Stimulated activated CD4-positive, alpha-beta T cell treated with anti-CD3 and anti-CD28 coated beads, Interleukin-1b, Interleukin-23, amount 100 ng/mL, for 48 hours (primary cell): Measurements from ENCODE around the gene LMBRD2.

ENCODE experiments used
- DNase-seq: peaks from one replicate; pipeline ENCODE4 v3.0.0-alpha.2; 2020

LMBRD2 gene

DNA sequence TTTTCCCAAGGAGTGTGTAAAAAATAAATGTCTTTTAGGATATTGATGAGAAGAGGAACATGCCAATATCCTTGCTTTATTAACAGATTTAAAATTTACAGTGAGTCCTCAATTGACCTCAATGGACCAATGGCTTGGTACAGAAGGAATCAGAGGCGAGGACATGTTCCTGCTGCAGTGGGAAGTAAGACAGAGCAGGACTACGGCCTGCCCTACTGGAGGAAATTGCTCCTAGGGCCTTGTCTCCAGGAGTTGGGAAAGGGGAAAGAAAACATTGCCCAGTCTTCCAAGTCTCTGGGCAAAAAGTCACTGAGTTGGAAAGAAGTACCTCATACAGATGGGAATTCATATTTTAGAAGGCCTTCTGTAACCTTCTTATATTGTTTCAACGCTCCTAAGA is 51.9 kb downstream of the LMBRD2 start:
- DNase-seq: no peak

DNA sequence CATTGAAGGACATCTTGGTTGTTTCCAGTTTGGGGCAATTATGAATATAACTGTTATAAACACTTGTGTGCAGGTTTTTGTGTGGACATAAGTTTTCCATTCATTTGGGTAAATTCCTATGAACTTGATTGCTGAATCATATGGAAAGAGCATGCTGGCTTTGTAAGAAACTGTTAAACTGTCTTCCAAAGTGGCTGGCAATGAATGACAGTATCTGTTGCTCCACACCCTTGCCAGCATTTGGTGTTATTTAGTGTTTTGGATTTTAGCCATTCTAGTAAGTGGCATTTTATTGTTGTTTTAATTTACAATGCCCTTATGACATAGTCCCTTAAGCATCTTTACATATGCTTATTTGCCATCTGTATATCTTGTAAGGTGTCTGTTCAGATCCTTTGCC is 55.2 kb downstream of the LMBRD2 start:
- DNase-seq: no peak

DNA sequence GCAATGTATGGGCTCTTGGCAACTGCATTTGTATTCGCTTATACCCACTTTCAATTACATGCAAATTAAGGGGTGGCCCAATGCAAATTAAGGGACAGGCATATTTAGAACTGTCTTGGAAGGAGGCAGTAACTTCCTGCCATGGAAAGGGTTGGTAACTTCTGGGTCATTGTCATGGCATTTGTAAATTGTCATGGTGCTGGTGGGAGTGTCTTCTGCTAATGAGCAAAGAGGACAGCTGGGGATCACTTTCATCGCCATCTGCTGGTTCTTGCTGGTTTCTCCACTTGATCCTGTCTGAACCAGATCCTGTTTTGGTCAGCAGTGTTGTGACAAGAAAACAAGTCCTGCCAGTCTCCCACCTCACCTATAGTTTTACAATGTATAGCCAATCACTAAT is 61.7 kb downstream of the LMBRD2 start:
- no peak for DNase-seq

DNA sequence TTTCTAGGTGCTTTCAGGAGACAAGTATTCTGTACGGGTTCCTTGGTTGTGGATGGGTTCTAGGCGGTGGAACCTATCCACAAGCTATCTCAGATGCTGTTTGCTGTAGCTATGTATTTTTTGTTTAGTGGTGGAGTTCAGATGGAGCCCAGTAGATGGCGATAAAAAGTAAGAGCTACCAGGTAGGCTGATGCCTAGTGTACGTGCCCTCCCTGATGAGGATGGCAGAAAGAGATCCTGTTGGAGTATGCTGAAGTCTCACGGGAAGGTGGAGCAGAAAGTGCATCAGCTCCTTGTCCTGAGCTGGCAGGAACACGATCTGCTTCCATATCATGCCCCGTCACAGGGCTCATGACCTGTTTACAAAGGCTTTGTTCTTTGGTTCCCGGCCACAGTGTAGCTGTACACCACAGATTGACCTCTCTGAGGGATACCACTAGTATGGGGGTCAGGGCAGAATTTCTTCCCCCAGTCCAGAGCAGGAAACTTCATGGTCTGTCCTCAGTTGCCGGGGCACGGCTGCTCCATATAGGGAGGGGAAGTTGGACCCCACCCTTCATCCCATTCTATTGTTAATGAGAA is 72.4 kb downstream of the LMBRD2 start:
- no peak for DNase-seq

DNA sequence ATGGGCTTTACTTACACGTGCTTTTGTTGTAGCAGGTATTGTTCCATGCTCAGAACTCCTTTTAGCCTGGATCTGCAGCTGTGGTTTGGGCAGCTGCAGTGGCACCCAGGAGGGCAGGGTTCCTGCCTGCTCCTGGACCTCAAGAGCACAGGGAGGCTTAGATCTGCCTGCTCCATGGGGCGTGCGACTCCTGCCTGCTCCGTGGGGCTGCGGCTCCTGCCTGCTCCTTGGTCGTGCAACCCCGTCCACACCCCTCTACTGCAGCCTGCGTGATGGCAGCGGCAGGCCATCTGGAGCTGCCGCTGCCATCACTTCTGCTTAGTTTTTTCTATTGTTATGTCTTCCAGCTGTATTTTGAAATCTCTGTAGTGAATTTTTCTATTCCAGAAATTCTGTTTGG is 73.3 kb downstream of the LMBRD2 start:
- no peak for DNase-seq

DNA sequence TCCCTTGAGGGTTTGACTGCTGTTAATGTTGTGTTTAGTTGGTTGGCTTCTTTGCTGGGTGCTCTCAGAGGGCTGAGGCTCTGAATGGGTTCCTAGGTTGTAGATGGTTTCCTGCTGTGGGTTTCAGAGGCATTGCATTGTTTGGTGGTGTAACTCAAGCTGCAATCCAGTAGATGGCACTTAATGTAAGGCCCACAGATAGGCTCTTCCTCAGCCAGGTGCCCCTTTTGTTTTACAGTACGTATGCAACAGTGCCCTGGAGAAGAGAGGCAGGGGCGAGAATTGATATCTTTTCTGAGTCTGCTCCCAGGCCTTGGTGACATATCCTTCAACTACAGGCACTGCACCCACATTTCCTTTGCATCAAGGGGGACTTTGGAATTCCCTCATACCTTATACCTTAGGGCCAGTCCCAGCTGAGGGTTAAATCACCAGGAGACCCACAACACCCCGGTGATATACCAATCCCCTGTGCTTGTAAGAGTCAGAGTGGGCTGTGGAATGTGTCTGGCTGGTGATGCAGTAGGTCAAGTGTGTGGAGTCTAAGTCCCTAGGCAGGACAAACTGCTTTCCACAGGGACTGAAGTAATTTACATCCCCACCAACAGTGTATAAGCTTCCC is 78.0 kb downstream of the LMBRD2 start:
- DNase-seq: no peak

DNA sequence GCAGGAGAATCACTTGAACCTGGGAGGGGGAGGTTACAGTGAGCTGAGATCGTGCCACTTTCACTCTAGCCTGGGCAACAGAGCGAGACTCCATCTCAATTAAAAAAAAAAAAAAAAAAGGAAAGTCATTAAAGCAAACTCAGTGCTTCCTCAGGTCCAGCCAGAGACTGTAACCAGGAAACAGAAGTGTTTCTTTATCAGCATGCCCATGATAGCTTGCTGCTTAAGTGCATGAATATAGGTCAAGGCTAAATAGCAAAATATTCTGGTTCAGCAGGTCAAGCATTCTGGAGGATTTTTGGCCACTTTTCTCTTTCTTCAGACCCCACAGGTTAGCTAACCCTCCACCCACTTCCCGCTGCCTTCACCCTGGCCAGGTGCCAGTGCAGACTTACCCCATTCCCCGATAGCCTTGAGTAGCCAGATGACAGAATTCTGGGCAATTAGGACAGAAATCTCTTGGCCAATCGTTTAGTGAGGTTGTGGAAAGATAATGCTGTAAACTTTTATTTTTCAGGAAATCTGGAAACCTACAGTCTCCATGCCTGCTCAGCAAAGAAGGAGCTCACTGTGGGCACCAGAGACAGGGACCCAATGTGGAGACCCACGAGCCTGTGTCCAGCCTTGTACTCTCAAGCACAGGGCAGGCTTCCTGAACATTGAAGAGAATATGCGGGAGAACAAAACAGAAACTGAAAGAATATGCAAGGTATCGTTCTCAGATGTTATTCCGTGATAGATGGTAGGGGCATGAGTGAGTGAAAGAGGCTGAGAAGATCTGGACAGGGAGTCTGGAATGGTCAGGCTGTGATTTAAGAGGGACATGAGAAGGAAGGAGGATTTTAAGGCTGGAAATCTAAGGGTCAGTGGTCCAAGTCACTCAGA is 80.8 kb downstream of the LMBRD2 start:
- DNase-seq: no peak

DNA sequence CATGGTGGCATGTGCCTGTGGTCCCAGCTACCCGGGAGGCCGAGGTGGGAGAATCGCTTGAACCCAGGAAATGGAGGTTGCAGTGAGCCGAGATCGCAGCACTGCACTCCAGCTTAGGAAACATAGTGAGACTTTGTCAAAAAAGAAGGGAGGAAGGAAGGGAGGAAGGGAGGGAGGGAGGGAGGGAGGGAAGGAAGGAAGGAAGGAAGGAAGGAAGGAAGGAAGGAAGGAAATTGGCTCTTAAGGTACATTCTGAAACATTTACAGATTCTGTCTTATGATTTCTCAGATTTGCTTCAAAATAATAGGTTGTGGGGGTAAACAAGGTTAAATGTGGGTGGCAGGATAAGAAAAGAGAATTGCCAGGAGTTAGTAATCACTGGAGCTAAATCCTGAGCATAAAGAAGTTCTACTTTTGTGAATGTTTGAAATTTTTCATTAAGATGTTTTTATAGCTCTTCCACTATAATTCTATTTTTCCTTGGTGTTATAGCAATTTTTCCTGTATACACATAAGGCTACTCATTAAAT is 82.9 kb downstream of the LMBRD2 start:
- no peak for DNase-seq

DNA sequence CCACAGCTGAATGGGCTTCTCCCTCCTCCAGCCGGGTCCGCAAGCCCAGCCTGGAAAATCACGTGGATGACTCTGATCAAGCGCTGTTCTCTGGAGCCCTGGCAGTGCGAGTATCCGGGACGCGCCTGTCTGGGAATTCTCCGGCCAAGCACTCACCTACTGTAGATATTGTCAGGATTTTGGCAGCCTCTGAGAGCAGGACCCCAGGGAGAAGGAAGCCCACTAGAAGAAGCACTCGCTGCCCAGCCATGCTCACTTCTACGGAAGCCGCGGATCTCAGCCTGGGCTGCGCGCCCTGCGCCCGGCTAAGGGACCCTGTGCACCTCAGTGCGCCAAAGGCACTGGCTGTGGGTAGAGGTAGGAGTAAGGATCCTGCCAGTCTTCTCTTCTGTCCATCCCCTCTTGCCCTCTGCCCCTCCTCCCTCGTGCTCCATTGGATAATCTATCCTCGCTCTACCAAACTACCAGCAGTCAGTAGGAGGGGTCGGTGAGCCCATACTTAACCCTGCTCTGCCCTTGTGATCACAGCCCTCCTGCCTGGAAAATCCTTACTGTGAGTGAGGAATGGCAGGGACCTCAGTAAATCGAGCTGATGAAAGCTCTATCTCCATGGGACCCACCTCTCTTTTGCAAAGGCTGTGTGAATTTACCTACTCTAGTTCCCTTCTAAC is 85.0 kb downstream of the LMBRD2 start, which contains the start of gene UGT3A2:
TSS of gene UGT3A2 (minus strand) at position 343 of the 671 bp plus-strand sequence. CDS start at position 250, 93 bp downstream.
- no peak for DNase-seq

DNA sequence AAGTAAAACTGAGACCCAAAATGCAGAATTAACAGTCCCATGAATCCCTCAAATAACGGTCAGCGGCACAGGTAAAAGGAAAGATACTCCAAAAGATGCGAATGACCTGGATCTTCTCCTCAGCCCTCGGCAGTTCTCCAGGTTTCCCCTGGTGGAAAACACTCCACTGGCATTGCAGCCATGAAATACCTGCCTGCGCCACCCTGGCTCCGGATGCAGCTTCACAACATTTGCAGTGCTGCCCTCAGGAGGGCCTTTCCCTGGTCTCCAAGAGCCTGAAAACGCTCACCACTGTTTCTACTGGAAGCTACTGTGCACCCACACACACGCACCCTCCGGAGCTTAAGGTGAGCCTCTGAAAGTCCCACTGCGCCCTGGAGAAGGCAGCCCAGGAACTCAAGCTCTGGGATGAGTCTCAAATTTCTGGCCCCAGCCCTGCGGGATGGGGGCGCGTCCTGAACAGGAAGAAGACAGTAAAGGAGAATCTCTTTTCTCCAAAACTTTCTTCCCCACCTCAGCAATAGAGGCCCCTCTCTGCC is 85.6 kb downstream of the LMBRD2 start:
- no peak for DNase-seq

DNA sequence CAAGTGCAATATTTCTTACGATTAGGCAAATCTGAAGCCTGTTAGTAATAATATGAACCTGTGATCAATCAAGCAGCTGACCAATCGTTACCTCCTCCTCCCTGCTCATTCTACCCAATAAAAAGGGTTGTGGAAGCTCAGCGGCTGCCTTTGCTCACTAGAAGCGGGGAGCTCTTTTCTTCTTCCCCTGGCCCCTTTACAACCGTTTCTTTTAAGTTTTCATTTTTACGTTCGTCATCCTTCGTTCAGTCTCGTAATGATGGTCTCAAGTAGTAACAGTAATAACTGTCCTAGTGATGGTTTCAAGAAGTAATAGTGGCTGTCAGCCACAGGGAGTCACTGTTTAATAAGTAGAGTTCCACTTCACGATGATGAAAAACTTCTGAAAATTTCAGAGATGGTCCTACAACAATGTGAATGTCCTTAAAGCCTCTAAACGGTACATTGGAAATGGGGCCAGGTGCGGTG is 91.2 kb downstream of the LMBRD2 start:
- DNase-seq: no peak

DNA sequence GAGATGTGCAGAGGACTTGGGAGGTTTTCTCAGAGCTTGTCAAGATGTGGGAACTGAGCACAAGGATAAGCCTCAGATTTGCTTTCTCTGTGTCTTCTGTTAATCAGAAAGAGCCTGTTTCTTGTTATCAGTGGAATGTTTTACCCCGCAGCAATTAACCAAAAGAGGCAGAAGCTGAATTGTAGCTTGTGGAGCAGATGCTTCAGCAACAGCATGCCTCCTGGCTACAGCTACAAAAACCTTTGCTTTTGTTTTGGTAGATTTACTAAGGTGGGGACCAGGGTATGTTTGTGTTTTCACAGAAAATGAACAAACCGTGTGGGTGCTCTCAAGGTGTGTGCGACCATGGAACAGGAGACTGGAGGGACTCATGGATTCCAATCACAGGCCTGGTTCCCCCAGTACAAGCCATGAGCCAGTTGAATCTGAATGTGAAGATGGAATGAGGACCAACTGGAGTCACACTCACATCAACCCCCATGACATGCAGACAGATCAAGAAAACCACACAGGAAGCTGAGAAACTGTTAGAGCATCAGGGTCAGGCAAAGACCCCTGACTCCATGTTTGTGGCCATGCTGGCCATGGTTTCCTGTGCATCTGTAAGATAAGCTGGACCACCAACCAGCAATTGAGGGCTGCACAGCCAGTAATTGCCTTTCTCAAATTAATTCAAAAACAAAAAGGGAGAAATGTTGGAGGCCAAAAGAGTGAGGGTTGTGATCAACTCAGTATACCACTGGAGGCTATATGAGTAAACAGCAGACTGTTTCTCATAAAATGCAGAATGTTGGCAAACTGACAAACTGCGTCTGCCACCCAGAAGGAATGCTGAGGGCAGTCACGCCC is 91.9 kb downstream of the LMBRD2 start:
- DNase-seq: no peak

DNA sequence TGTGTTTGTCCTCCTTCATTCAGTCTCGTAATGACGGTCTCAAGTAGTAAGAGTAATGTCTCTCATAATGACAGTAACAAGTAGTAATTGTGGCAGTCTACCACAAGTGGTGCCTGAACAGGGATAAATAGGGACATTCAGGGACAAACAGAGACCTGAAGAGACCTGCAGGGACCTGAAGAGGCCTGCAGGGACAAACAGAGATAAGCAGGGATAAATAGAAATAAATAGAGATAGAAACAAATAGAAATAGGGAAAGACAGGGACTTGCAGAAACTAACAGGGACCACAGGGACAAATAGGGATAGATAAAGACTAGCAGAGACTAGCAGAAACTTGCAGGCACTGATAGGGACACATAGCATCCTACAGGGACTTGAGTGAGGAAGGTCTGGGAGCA is 92.9 kb downstream of the LMBRD2 start:
- DNase-seq: no peak

DNA sequence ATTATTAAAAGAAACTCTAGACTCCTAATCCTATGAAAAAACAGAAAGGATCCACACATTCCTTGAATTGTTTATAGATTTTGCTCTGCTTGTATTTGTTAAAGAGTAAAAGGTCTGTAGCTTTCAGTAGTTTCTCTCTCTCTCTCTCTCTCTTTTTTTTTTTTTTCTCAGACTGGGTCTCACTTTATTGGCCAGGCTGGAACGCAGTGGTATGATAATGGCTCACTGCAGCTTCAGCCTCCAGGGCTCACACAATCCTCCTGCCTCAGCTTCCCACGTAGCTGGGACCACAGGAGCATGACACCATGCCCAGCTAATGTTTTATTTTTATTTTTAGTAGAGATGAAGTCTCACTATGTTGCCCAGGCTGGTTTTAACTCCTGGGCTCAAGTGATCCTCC is 94.3 kb downstream of the LMBRD2 start:
- DNase-seq: no peak

DNA sequence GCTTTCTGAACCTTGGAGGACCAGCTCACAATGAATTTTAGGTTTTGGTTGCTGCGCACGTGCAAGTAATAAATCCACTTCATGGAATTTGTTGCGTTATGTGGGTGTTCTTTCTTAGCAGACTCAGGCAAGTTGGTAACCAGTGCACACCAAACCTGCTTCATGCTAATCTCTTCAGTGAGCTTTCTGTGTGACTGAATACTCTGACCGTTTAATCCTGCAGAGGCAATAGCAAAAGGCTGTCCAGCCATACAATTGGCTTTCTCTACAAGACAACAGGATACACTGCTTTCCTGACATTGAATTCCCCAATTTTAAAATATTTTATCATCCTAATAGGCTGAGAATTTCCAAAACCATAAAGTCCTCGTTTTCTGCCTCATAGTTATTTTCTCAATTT is 95.3 kb downstream of the LMBRD2 start:
- no peak for DNase-seq

DNA sequence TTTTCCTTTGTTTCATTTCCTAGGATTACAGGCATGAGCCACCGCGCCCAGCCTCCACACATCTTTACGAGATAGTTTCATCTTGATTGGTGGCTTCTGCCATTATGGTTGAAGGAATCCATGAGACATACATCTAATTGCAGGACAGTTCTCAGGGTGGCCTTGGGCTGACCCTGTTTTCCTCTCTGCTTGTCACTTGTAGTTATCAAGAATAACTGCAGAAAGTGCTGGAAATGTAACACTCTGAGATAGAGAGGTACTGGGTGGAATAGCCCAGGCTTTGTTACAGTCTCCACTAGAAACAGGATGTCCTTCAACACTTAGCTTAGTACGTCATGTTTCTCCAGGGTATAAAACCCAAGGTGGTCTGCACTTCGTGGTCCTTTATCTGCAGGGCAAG is 95.7 kb downstream of the LMBRD2 start:
- no peak for DNase-seq

DNA sequence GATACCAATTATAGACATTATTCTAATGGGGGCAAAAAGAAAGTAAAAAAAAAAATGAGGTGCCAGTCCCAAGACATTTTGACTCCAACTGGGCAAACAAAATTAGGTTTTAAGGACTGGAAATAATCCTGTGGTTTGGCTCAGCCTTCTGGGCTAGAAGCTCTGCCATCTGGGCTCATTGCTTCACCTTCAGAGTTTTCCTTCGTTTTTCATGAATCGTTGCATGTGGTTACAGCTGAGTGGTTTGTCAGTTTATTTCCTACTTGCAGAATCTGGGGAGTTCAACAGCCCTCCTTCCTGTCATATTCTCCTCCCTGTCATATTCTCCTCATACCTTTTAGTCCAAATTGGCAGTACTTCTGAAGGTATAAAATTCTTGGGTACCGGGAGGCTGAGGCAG is 97.0 kb downstream of the LMBRD2 start:
- no peak for DNase-seq

DNA sequence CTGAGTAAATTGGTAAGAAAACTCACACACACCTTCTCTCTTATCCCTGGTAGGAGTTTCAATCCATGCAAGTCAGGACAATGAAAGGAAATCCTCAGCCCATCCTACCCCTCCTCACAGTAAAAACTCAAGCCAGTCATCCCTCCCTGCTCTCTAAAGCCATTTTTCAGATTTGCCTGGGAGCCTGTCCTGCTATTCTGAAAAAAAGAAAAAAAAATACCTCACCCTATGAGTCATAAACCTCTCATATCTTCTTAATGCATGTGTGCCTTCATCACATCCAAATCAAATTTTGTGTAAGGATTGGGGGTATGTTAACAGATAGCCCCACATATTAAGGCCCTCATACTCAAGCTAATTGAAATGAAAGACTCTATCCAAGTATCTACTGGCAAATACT is 99.1 kb downstream of the LMBRD2 start:
- no peak for DNase-seq

DNA sequence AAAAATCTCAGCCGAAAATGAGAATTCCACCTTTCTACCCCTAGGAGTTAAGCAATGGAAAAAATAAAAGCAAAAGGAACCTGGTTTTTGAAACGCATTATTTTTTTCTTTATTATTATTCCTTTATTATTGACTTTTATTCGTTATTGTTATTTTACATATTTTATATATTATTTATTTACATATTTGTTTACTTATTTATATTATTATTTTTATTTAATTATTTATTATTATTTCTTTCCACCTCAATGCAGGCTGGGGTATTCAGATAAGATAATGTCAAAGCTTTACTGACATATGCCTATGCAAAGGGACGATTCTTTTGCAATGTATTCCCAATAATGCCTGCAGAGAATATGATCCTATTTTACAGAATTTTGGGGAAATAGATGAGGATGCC is 101.7 kb downstream of the LMBRD2 start:
- no peak for DNase-seq
